Adrenal gland (tissue), 5 donors: Measurements from ENCODE around the gene GDF7.

Experiments
- CTCF ChIP-seq, 6 experiments: fragments of 450-650 bp in 4 of 6; fragments of 200-600 bp in 2 of 6; sonication (generic) in 1 of 6; IDR thresholded peaks; 1 replicate in 5 of 6; 2 replicates in 1 of 6; pipeline versions ENCODE4 v1.5.1 to v1.8.0; 2016 to 2021; ENCODE audit warnings: antibody characterized with exemption in 6 of 6, mild to moderate bottlenecking in 2 of 6, moderate library complexity in 1 of 6
- POLR2A ChIP-seq, 2 donors: fragments of 450-650 bp; IDR thresholded peaks; one replicate each; pipeline ENCODE4 v1.6.1; 2017; ENCODE audit warnings: antibody characterized with exemption in 2 of 2, mild to moderate bottlenecking in 2 of 2, moderate library complexity in 1 of 2
- donor health status: DM: no; HTN: no; CAD: no.

- TF ChIP-seq POLR2A (IDR thresholded peaks at IDR 0.05) (no peak), CTCF (IDR thresholded peaks at IDR 0.05) (no peak)
These were observed 9.6 kb downstream of the GDF7 start for GRCh38 chr2:20676353-20677215.
